ENCODE results near the gene CALCOCO2. TPM values are rescaled to one million over a fixed set of nuclear protein-coding genes. Genes with fewer than 3 reads are reported as not detected.
A peak's percentile ranks its signal among the peaks of the same experiment; 100 is the strongest.

Gene CALCOCO2
- total and polyA plus RNA-seq, 10 of the 15 experiments (the other 5 are each of a cell fraction or from before 2014, with no cell fraction given): 20.2 to 138 (median 53.1) TPM

- FAIRE-seq: no peak
- BruUV-seq (replicated peaks): no TSS peak
- Histone ChIP-seq H3K9ac (ENCODE audit: control insufficient read depth, insufficient read depth, low read length) (no peak overlapping the region), H3K27ac (ENCODE audit: control insufficient read depth, insufficient read depth) (no peak overlapping the region), H4K20me1 (ENCODE audit: control insufficient read depth, insufficient read depth) (no peaks in the 10 kb centered on the region), H3K36me3 (ENCODE audit: control insufficient read depth in 2 of 2, insufficient read depth in 2 of 2, low read length in 1 of 2) (no peaks in the 10 kb centered on the region), H3K27me3 (replicated peaks in 1 of 2; ENCODE audit: control insufficient read depth in 2 of 2, insufficient read depth in 2 of 2, low read length in 1 of 2) (no peaks in the 10 kb centered on the region; a peak in 1 of 4 replicates), H3K4me1 (ENCODE audit: control insufficient read depth, insufficient read depth, low read length) (peaks cover 11% of the 10 kb centered on the region), H3K79me2 (ENCODE audit: control insufficient read depth, insufficient read depth, low read length) (no peaks in the 10 kb centered on the region), H2AFZ (ENCODE audit: control insufficient read depth, low read depth, low read length) (peak overlapping the region; percentile 66), H3K4me2 (ENCODE audit: control insufficient read depth, insufficient read depth) (peak overlapping the region; percentile 46), H3K9me3 (replicated peaks; ENCODE audit: control insufficient read depth, insufficient read depth, low read length) (no peaks in the 10 kb centered on the region), H3K4me3 (no peak overlapping the region)
- in situ Hi-C loops (cut with MboI) (no loop called here), intact Hi-C loops (cut with micrococcal nuclease; ENCODE audit: unreplicated experiment) (loop anchor here (2.0 to 5.0 kb wide), 2 partner anchors 69 to 113 kb away; partner anchors contain the start of genes PRAC1 and PRAC2)
- ChIA-PET RAD21 (ENCODE audit: unreplicated experiment) (interaction anchor here (0.6 to 3.2 kb wide), 5 partner anchors 68 to 155 kb away, joined by 3 to 8 read pairs (median 3); partner anchors contain the start of gene PRAC2), POLR2A (no interaction called here), SMC1A (ENCODE audit: uncharacterized antibody, unreplicated experiment) (interaction anchor here (0.7 to 2.1 kb wide), 11 partner anchors 9 to 241 kb away, joined by 3 to 6 read pairs (median 4); no protein-coding TSS in a partner anchor), CTCF (interaction anchor here (0.5 to 8.2 kb wide), 19 partner anchors 9 to 706 kb away, joined by 3 to 80 read pairs (median 5); partner anchors contain the start of gene PRAC2)
- ATAC-seq: peak; percentile 93
- DNase-seq (ENCODE audit: low read depth, low spot score): peak; percentile 57
- WGBS (ENCODE audit: insufficient coverage, insufficient replicate concordance, low lambda C conversion rate, missing lambda C conversion rate): 28% methylated on average over 14 of the region's 14 CpGs
- TF ChIP-seq SPI1 (IDR thresholded peaks at IDR 0.05; ENCODE audit: borderline replicate concordance, insufficient read depth, low read depth, low read length) (peak; percentile 62; the same call in 1 of the 2 replicates), EP300 (IDR thresholded peaks at IDR 0.05; ENCODE audit: borderline replicate concordance in 1 of 2, control insufficient read depth in 1 of 2, low read depth in 2 of 2, low read length in 2 of 2) (peak in 1 of 2 experiments; percentile 30; a peak in 1 of 4 replicates), JUNB (IDR thresholded peaks at IDR 0.05) (peak; percentile 78), ATF7 (IDR thresholded peaks at IDR 0.05; ENCODE audit: low read depth) (peak; percentile 45; the same call in 1 of the 2 replicates), MTA2 (IDR thresholded peaks at IDR 0.05; ENCODE audit: low read depth) (peak; percentile 56), BCL11A (IDR thresholded peaks at IDR 0.05; ENCODE audit: low read depth, low read length) (peak; percentile 61), HSF1 (IDR thresholded peaks at IDR 0.05; ENCODE audit: low read depth, low read length) (no peak), MYC (IDR thresholded peaks at IDR 0.05; ENCODE audit: insufficient read depth, insufficient read length, insufficient replicate concordance, low read length, severe bottlenecking) (no peak), ATF2 (IDR thresholded peaks at IDR 0.05; ENCODE audit: low read length) (0 out of 2 replicates have a peak, but pooled peaks have one; percentile 26), MEF2B (IDR thresholded peaks at IDR 0.05; ENCODE audit: partially characterized antibody, poor library complexity, severe bottlenecking) (peak; percentile 14), GATAD2B (conservative IDR thresholded peaks at IDR 0.05; ENCODE audit: low read depth) (no peak), CTCF (IDR thresholded peaks at IDR 0.05 in 2 of 3, conservative IDR thresholded peaks at IDR 0.05 in 1 of 3; ENCODE audit: control insufficient read depth in 2 of 3, extremely low read depth in 1 of 3, insufficient read depth in 1 of 3, low read depth in 3 of 3, low read length in 3 of 3) (peak; percentile 49 to 57 (median 54)), IKZF1 (conservative IDR thresholded peaks at IDR 0.05) (peak; percentile 55), RAD21 (IDR thresholded peaks at IDR 0.05; ENCODE audit: insufficient read depth, low read depth, low read length) (peak; percentile 58), SMAD1 (IDR thresholded peaks at IDR 0.05; ENCODE audit: low read depth, partially characterized antibody) (no peak), RBBP5 (conservative IDR thresholded peaks at IDR 0.05) (no peak)
Measured at GRCh38 chr17:48791128-48792032, 39.5 kb upstream of the CALCOCO2 start.
